Stimulated activated naive CD8-positive, alpha-beta T cell treated with anti-CD3 and anti-CD28 coated beads, Interleukin-15, amount 100 ng/mL, for 72 hours (primary cell): Measurements from ENCODE around the gene FAM120A.
A peak's percentile ranks its signal among the peaks of the same experiment; 100 is the strongest.

ENCODE experiments used
- ATAC-seq: fragments of 150-1000 bp; cut with Tn5 transposase; 2 replicates; pipeline ENCODE4 v1.10.0; 2021; ENCODE audit warnings: mild to moderate bottlenecking, moderate library complexity
- DNase-seq, 2 donors: peaks; one replicate each; pipeline ENCODE4 v3.0.0; 2021 to 2022
- H3K27ac Mint-ChIP-seq, 2 donors: one replicate each; pipeline ENCODE4 v1.8.0; 2022; ENCODE audit warnings: mild to moderate bottlenecking in 2 of 2, mixed read lengths in 2 of 2, moderate library complexity in 2 of 2
- H3K27me3 Mint-ChIP-seq: one replicate; pipeline ENCODE4 v1.8.0; 2022; ENCODE audit warnings: mixed read lengths
- H3K4me1 Mint-ChIP-seq: one replicate; pipeline ENCODE4 v1.8.0; 2022; ENCODE audit warnings: mild to moderate bottlenecking, mixed read lengths
- H3K4me3 Mint-ChIP-seq, 2 donors: one replicate each; pipeline ENCODE4 v1.8.0; 2022; ENCODE audit warnings: mild to moderate bottlenecking in 2 of 2, mixed read lengths in 2 of 2, moderate library complexity in 1 of 2
- H3K9me3 Mint-ChIP-seq, 2 donors: one replicate each; pipeline ENCODE4 v1.8.0; 2022; ENCODE audit warnings: mixed read lengths in 2 of 2

FAM120A gene

GRCh38 chr9:93450945-93451815 is at the start of gene FAM120A:
Gene FAM120A (plus strand): TSS chr9:93451685. CDS start chr9:93451916, 231 bp downstream.
- peak within 1 kb of the TSS; percentile 95 to 99 for H3K27ac Mint-ChIP-seq
- H3K9me3 Mint-ChIP-seq: no peaks in the 10 kb centered on the region
- no peaks in the 10 kb centered on the region for H3K27me3 Mint-ChIP-seq
- peak; percentile 70 to 72 for DNase-seq
- ATAC-seq: peak; percentile 86
- H3K4me3 Mint-ChIP-seq: peak within 1 kb of the TSS; percentile 86 to 96
- peaks cover 39% of the 10 kb centered on the region for H3K4me1 Mint-ChIP-seq

- DNase-seq: no peak
- H3K27me3 Mint-ChIP-seq: peaks cover 17% of the 10 kb centered on the region
- H3K9me3 Mint-ChIP-seq: no peaks in the 10 kb centered on the region
- H3K4me3 Mint-ChIP-seq: no peak overlapping the region
- no peak overlapping the region for H3K27ac Mint-ChIP-seq
- H3K4me1 Mint-ChIP-seq: no peaks in the 10 kb centered on the region
- no peak for ATAC-seq
Observed at GRCh38 chr9:93406371-93406770, 45.1 kb upstream of the FAM120A start.

GRCh38 chr9:93413530-93413929 is 38.0 kb upstream of the FAM120A start:
- Mint-ChIP-seq H3K27ac (no peak overlapping the region), H3K4me1 (peaks cover 11% of the 10 kb centered on the region), H3K27me3 (peaks cover 32% of the 10 kb centered on the region), H3K9me3 (peaks cover 7% of the 10 kb centered on the region in 2 donors), H3K4me3 (no peak overlapping the region)
- DNase-seq: no peak
- no peak for ATAC-seq

GRCh38 chr9:93415176-93415690 is 36.3 kb upstream of the FAM120A start:
- Mint-ChIP-seq H3K27me3 (peaks cover 29% of the 10 kb centered on the region), H3K27ac (no peak overlapping the region), H3K4me3 (no peak overlapping the region), H3K4me1 (peaks cover 11% of the 10 kb centered on the region), H3K9me3 (peaks cover 15% of the 10 kb centered on the region in 2 donors)
- ATAC-seq (no peak), DNase-seq (no peak)

- H3K4me3 Mint-ChIP-seq: no peak overlapping the region
- DNase-seq (no peak), ATAC-seq (no peak)
- H3K27ac Mint-ChIP-seq: no peak overlapping the region
- H3K4me1 Mint-ChIP-seq: peaks cover 11% of the 10 kb centered on the region
- peaks cover 15% of the 10 kb centered on the region in 2 donors for H3K9me3 Mint-ChIP-seq
- H3K27me3 Mint-ChIP-seq: peaks cover 18% of the 10 kb centered on the region
Observed at GRCh38 chr9:93416530-93417235, 34.8 kb upstream of the FAM120A start.

- Mint-ChIP-seq H3K9me3 (peaks cover 15% of the 10 kb centered on the region in 2 donors), H3K27ac (no peak overlapping the region)
Observed at GRCh38 chr9:93417538-93417937, 33.9 kb upstream of the FAM120A start.

GRCh38 chr9:93419023-93419422 is 32.5 kb upstream of the FAM120A start:
- H3K27me3 Mint-ChIP-seq: peaks cover 15% of the 10 kb centered on the region
- H3K4me3 Mint-ChIP-seq: no peak overlapping the region
- ATAC-seq (no peak), DNase-seq (no peak)
- H3K9me3 Mint-ChIP-seq: peaks cover 15% of the 10 kb centered on the region in 2 donors
- H3K27ac Mint-ChIP-seq: no peak overlapping the region
- peaks cover 11% of the 10 kb centered on the region for H3K4me1 Mint-ChIP-seq

More at GRCh38 chr9:93417538-93417937, 33.9 kb upstream of the FAM120A start:
- no peak for DNase-seq
- no peak for ATAC-seq
- H3K4me1 Mint-ChIP-seq: peaks cover 11% of the 10 kb centered on the region
- peaks cover 15% of the 10 kb centered on the region for H3K27me3 Mint-ChIP-seq
- H3K4me3 Mint-ChIP-seq: no peak overlapping the region

- peaks cover 8% of the 10 kb centered on the region in 2 donors for H3K9me3 Mint-ChIP-seq
- ATAC-seq: no peak
- H3K4me1 Mint-ChIP-seq: no peaks in the 10 kb centered on the region
- DNase-seq: no peak
- H3K27me3 Mint-ChIP-seq: peaks cover 23% of the 10 kb centered on the region
- no peak overlapping the region for H3K4me3 Mint-ChIP-seq
- H3K27ac Mint-ChIP-seq: no peak overlapping the region
Observed at GRCh38 chr9:93422977-93423616, 28.4 kb upstream of the FAM120A start.

GRCh38 chr9:93427655-93428379 is 23.7 kb upstream of the FAM120A start:
- peaks cover 4% of the 10 kb centered on the region for H3K4me1 Mint-ChIP-seq
- no peak overlapping the region for H3K4me3 Mint-ChIP-seq

GRCh38 chr9:93431539-93432105 is 19.9 kb upstream of the FAM120A start:
- no peak overlapping the region for H3K4me3 Mint-ChIP-seq
- ATAC-seq (no peak), DNase-seq (no peak)
- H3K27me3 Mint-ChIP-seq: peaks cover 5% of the 10 kb centered on the region
- H3K4me1 Mint-ChIP-seq: peaks cover 4% of the 10 kb centered on the region
- H3K27ac Mint-ChIP-seq: peak overlapping the region in 1 of 2 donors; percentile 63
- no peaks in the 10 kb centered on the region for H3K9me3 Mint-ChIP-seq

More at GRCh38 chr9:93427655-93428379, 23.7 kb upstream of the FAM120A start:
- ATAC-seq (no peak), DNase-seq (no peak)
- no peak overlapping the region for H3K27ac Mint-ChIP-seq
- H3K27me3 Mint-ChIP-seq: peaks cover 22% of the 10 kb centered on the region
- no peaks in the 10 kb centered on the region for H3K9me3 Mint-ChIP-seq

GRCh38 chr9:93432964-93433363 is 18.5 kb upstream of the FAM120A start:
- H3K4me1 Mint-ChIP-seq: peaks cover 4% of the 10 kb centered on the region
- H3K27ac Mint-ChIP-seq: no peak overlapping the region
- DNase-seq (no peak), ATAC-seq (no peak)
- no peaks in the 10 kb centered on the region for H3K27me3 Mint-ChIP-seq
- no peak overlapping the region for H3K4me3 Mint-ChIP-seq
- H3K9me3 Mint-ChIP-seq: no peaks in the 10 kb centered on the region

GRCh38 chr9:93434056-93434455 is 17.4 kb upstream of the FAM120A start:
- ATAC-seq (no peak), DNase-seq (no peak)
- no peak overlapping the region for H3K4me3 Mint-ChIP-seq
- no peaks in the 10 kb centered on the region for H3K9me3 Mint-ChIP-seq
- H3K4me1 Mint-ChIP-seq: peaks cover 4% of the 10 kb centered on the region
- H3K27ac Mint-ChIP-seq: peak overlapping the region in 1 of 2 donors; percentile 27
- no peaks in the 10 kb centered on the region for H3K27me3 Mint-ChIP-seq

GRCh38 chr9:93435386-93435785 is 16.1 kb upstream of the FAM120A start:
- H3K9me3 Mint-ChIP-seq: no peaks in the 10 kb centered on the region
- H3K27me3 Mint-ChIP-seq: no peaks in the 10 kb centered on the region
- peaks cover 4% of the 10 kb centered on the region for H3K4me1 Mint-ChIP-seq
- no peak overlapping the region for H3K4me3 Mint-ChIP-seq
- ATAC-seq (no peak), DNase-seq (no peak)
- no peak overlapping the region for H3K27ac Mint-ChIP-seq

GRCh38 chr9:93436218-93436617 is 15.3 kb upstream of the FAM120A start:
- H3K9me3 Mint-ChIP-seq: no peaks in the 10 kb centered on the region
- no peak overlapping the region for H3K4me3 Mint-ChIP-seq
- peaks cover 4% of the 10 kb centered on the region for H3K4me1 Mint-ChIP-seq
- DNase-seq (no peak), ATAC-seq (no peak)
- H3K27me3 Mint-ChIP-seq: no peaks in the 10 kb centered on the region
- H3K27ac Mint-ChIP-seq: no peak overlapping the region
